Esophagus muscularis mucosa (tissue), 4 donors: ENCODE data around the gene PNCK. TPM values are rescaled to one million over a fixed set of nuclear protein-coding genes. Genes with fewer than 3 reads are reported as not detected.
"Not testable (repeated sequence)": the region's sequence is repeated elsewhere in the genome, so short reads cannot be mapped to it uniquely, and the experiment has no call there.

Source experiments
- DNase-seq: peaks from one replicate; pipeline ENCODE4 v3.0.0-alpha.2; 2017; ENCODE audit errors: extremely low spot score
- H3K27ac ChIP-seq, 4 donors: fragments of 200-600 bp; sonication (generic); replicated peaks in 1 of 4; 1 replicate in 3 of 4; 2 replicates in 1 of 4; pipeline ENCODE4 v1.5.1; 2016 to 2019; ENCODE audit warnings: mild to moderate bottlenecking in 1 of 4
- H3K27me3 ChIP-seq, 4 donors: fragments of 200-600 bp; sonication (generic); one replicate each; pipeline versions ENCODE4 v1.5.1 to v1.6.0; 2016 to 2019
- H3K36me3 ChIP-seq, 4 donors: fragments of 200-600 bp; sonication (generic); one replicate each; pipeline ENCODE4 v1.5.1; 2016 to 2019
- H3K4me1 ChIP-seq, 4 donors: fragments of 200-600 bp; sonication (generic); one replicate each; pipeline ENCODE4 v1.5.1; 2016 to 2019
- H3K4me3 ChIP-seq, 4 donors: fragments of 200-600 bp; sonication (generic); 1 replicate in 2 of 4; 2 replicates in 2 of 4; pipeline ENCODE4 v1.5.1; 2016 to 2019; ENCODE audit warnings: mild to moderate bottlenecking in 4 of 4, moderate library complexity in 1 of 4
- H3K9me3 ChIP-seq, 4 donors: fragments of 200-600 bp; sonication (generic); 1 replicate in 3 of 4; 2 replicates in 1 of 4; pipeline ENCODE4 v1.5.1; 2016 to 2019
- EP300 ChIP-seq: sonication (generic); formaldehyde crosslinking; IDR thresholded peaks from one replicate; pipeline ENCODE4 v1.6.1; 2017; ENCODE audit warnings: antibody characterized with exemption
- POLR2A ChIP-seq: fragments of 450-650 bp; IDR thresholded peaks from one replicate; pipeline ENCODE4 v1.6.1; 2017; ENCODE audit warnings: antibody characterized with exemption, moderate library complexity, mild to moderate bottlenecking, low read depth
- POLR2AphosphoS5 ChIP-seq, 2 donors: sonication (generic); formaldehyde crosslinking; IDR thresholded peaks; one replicate each; pipeline ENCODE4 v1.6.1; 2017; ENCODE audit warnings: antibody characterized with exemption in 2 of 2
- WGBS: methylation state at CpG from one replicate; pipeline ENCODE4 v1.1.5; 2018; 5-methylcytosine and 5-hydroxymethylcytosine counted together
- intact Hi-C: fragments of 100-400 bp; cut with DNase I; formaldehyde crosslinking; loops from one replicate; pipeline ENCODE4 v1.15.1; 2023
- total RNA-seq, 4 donors: library from RNA; depleted of rRNA; stranded (reverse); fragments of >200 nt; gene quantifications; one replicate each; pipeline versions ENCODE4 v1.1.0 to v1.2.1, GENCODE V29; 2016
- TF ChIP-seq, protein P1 (sequence below), 3 experiments: fragments of 200-600 bp in 2 of 3; fragments of 450-650 bp in 1 of 3; sonication (generic) in 2 of 3; IDR thresholded peaks; one replicate each; pipeline ENCODE4 v1.5.1; 2017 to 2019; ENCODE audit warnings: antibody characterized with exemption in 3 of 3, mild to moderate bottlenecking in 2 of 3, moderate library complexity in 1 of 3

PNCK gene
- total RNA-seq, 4 donors from 2014 or later = 20.5 to 67.8 (median 26.0) TPM

- intact Hi-C loops = no loop called here
- no peaks in the 10 kb centered on the region for H3K9me3 ChIP-seq
- H3K27ac ChIP-seq = no peak overlapping the region
- no peak for TF ChIP-seq POLR2A
- TF ChIP-seq EP300 = no peak
- H3K4me1 ChIP-seq = peaks cover 2 to 29% (median 17%) of the 10 kb centered on the region in 4 donors
- no peak for DNase-seq
- H3K27me3 ChIP-seq = no peaks in the 10 kb centered on the region
- no peak overlapping the region for H3K4me3 ChIP-seq
- peaks cover 0 to 55% (median 40%) of the 10 kb centered on the region in 4 donors for H3K36me3 ChIP-seq
- 77% methylated on average over 14 of the region's 16 CpGs for WGBS
Observed at GRCh38 chrX:153697924-153698865, 24.6 kb upstream of the PNCK start.

- H3K4me3 ChIP-seq, DNase-seq, H3K27me3 ChIP-seq, H3K9me3 ChIP-seq, intact Hi-C loops, H3K27ac ChIP-seq: not testable (repeated sequence)
- 81% methylated on average over 16 of the region's 16 CpGs for WGBS
- H3K36me3 ChIP-seq = peaks cover 0 to 58% (median 34%) of the 10 kb centered on the region in 4 donors
- H3K4me1 ChIP-seq = peaks cover 0 to 18% (median 6%) of the 10 kb centered on the region in 4 donors
Observed at GRCh38 chrX:153696986-153697722, 23.5 kb upstream of the PNCK start.

DNA sequence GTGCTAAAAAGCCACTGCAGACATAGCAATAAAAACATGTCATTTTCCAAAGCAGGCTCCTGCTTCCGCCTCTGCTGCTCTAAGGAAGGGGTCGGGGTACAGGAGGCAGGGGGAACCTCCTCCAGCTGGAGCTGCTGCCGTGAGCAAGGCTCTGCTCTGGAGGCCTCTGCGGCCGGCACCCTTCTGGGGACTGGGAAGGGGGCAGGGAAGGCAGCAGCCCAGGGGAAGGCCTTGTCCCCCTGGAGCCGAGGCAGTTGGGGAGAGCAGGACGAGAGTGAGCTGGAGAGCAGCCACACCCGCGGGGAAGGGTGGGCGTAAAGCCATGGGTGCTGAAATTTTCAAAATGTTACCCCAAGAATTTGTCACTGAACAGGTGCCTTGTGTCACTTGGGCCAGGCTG is 22.9 kb upstream of the PNCK start:
- DNase-seq, H3K4me3 ChIP-seq, H3K27me3 ChIP-seq, H3K27ac ChIP-seq, intact Hi-C loops, H3K9me3 ChIP-seq: not testable (repeated sequence)
- Histone ChIP-seq H3K36me3 (peaks cover 0 to 52% (median 28%) of the 10 kb centered on the region in 4 donors), H3K4me1 (peaks cover 0 to 20% (median 6%) of the 10 kb centered on the region in 4 donors)
- 74% methylated on average over 10 of the region's 10 CpGs for WGBS

GRCh38 chrX:153696100-153696499 is 22.5 kb upstream of the PNCK start:
- DNase-seq = no peak
- H3K36me3 ChIP-seq = peaks cover 0 to 48% (median 25%) of the 10 kb centered on the region in 4 donors
- no peak overlapping the region for H3K4me3 ChIP-seq
- no peak overlapping the region for H3K27ac ChIP-seq
- intact Hi-C loops = no loop called here
- 78% methylated on average over 8 of the region's 15 CpGs for WGBS
- H3K9me3 ChIP-seq = no peaks in the 10 kb centered on the region
- H3K4me1 ChIP-seq = peaks cover 0 to 24% (median 8%) of the 10 kb centered on the region in 4 donors
- no peaks in the 10 kb centered on the region for H3K27me3 ChIP-seq
- TF ChIP-seq POLR2AphosphoS5 (IDR thresholded peaks at IDR 0.05) (no peak), POLR2A (no peak), EP300 (no peak)
- TF ChIP-seq, protein P1, sequence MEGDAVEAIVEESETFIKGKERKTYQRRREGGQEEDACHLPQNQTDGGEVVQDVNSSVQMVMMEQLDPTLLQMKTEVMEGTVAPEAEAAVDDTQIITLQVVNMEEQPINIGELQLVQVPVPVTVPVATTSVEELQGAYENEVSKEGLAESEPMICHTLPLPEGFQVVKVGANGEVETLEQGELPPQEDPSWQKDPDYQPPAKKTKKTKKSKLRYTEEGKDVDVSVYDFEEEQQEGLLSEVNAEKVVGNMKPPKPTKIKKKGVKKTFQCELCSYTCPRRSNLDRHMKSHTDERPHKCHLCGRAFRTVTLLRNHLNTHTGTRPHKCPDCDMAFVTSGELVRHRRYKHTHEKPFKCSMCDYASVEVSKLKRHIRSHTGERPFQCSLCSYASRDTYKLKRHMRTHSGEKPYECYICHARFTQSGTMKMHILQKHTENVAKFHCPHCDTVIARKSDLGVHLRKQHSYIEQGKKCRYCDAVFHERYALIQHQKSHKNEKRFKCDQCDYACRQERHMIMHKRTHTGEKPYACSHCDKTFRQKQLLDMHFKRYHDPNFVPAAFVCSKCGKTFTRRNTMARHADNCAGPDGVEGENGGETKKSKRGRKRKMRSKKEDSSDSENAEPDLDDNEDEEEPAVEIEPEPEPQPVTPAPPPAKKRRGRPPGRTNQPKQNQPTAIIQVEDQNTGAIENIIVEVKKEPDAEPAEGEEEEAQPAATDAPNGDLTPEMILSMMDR (IDR thresholded peaks at IDR 0.05) = no peak

GRCh38 chrX:153694687-153695270 is 21.2 kb upstream of the PNCK start:
- H3K27ac ChIP-seq = no peak overlapping the region
- WGBS = 76% methylated on average over 16 of the region's 23 CpGs
- peaks cover 0 to 28% (median 18%) of the 10 kb centered on the region in 4 donors for H3K4me1 ChIP-seq
- H3K9me3 ChIP-seq = no peaks in the 10 kb centered on the region
- no peak overlapping the region for H3K4me3 ChIP-seq
- H3K27me3 ChIP-seq = no peaks in the 10 kb centered on the region
- peaks cover 0 to 37% (median 20%) of the 10 kb centered on the region in 4 donors for H3K36me3 ChIP-seq
- intact Hi-C loops = no loop called here
- TF ChIP-seq POLR2A (no peak), POLR2AphosphoS5 (IDR thresholded peaks at IDR 0.05) (no peak), EP300 (no peak)
- TF ChIP-seq, protein P1 (IDR thresholded peaks at IDR 0.05) = no peak
- no peak for DNase-seq

GRCh38 chrX:153694256-153694655 is 20.6 kb upstream of the PNCK start:
- Histone ChIP-seq H3K36me3 (peaks cover 0 to 34% (median 20%) of the 10 kb centered on the region in 4 donors), H3K4me1 (peaks cover 0 to 27% (median 20%) of the 10 kb centered on the region in 4 donors)
- H3K27me3 ChIP-seq, DNase-seq, H3K27ac ChIP-seq, intact Hi-C loops, H3K4me3 ChIP-seq, H3K9me3 ChIP-seq: not testable (repeated sequence)
- WGBS = 86% methylated on average over 15 of the region's 16 CpGs
